HFFc6 (cell line): Measurements from ENCODE around the gene CSNK2B. TPM values are rescaled to one million over a fixed set of nuclear protein-coding genes. Genes with fewer than 3 reads are reported as not detected.
A peak's percentile ranks its signal among the peaks of the same experiment; 100 is the strongest.

Experiments
- DNase-seq: peaks from one replicate; pipeline ENCODE4 v3.0.0-alpha.2; 2018
- H3K27ac Mint-ChIP-seq: 2 replicates; pipeline ENCODE4 v1.8.0; 2020; ENCODE audit warnings: mild to moderate bottlenecking, mixed read lengths
- H3K27me3 Mint-ChIP-seq: 2 replicates; pipeline ENCODE4 v1.8.0; 2021; ENCODE audit warnings: mild to moderate bottlenecking, moderate library complexity, mixed read lengths; ENCODE audit not compliant: insufficient read depth
- H3K36me3 Mint-ChIP-seq: 2 replicates; pipeline ENCODE4 v1.8.0; 2021; ENCODE audit warnings: low read depth, mixed read lengths
- H3K4me1 Mint-ChIP-seq: 2 replicates; pipeline ENCODE4 v1.8.0; 2020; ENCODE audit warnings: low read depth, mixed read lengths
- H3K4me3 Mint-ChIP-seq: 2 replicates; pipeline ENCODE4 v1.8.0; 2020; ENCODE audit warnings: mild to moderate bottlenecking, moderate library complexity, mixed read lengths
- H3K9me3 Mint-ChIP-seq: 2 replicates; pipeline ENCODE4 v1.8.0; 2020; ENCODE audit warnings: mild to moderate bottlenecking, mixed read lengths
- CTCF ChIP-seq: fragments of 200-600 bp; sonication (generic); IDR thresholded peaks from 2 replicates; pipeline ENCODE4 v1.5.0; 2021; ENCODE audit warnings: antibody characterized with exemption, mild to moderate bottlenecking
- total RNA-seq, 6 experiments: library from RNA; stranded (reverse); fragmentation: NEBNext Ultra II Directional; extraction: Animal tissue kit (Norgen Biotek cat#: 25700); gene quantifications; 2 replicates in 1 of 6; 3 replicates in 5 of 6; pipeline ENCODE4 v1.2.3, GENCODE V29; 2021

Gene CSNK2B
- total RNA-seq, 6 experiments from 2014 or later: 200 to 255 (median 225) TPM

GRCh38 chr6:31659649-31660380, 6.1 kb upstream of the CSNK2B start:
- peaks cover 67% of the 10 kb centered on the region for H3K4me1 Mint-ChIP-seq

GRCh38 chr6:31660381-31661261, 5.3 kb upstream of the CSNK2B start, which contains the start of gene C6orf47:
C6orf47 (minus strand) TSS chr6:31660778; CDS start chr6:31659947, 831 bp downstream.
- peak; percentile 13; the same call in 1 of the 2 replicates for TF ChIP-seq CTCF
- Mint-ChIP-seq H3K4me3 (peak within 1 kb of the TSS; percentile 96), H3K27ac (peak within 1 kb of the TSS; percentile 83), H3K27me3 (peaks cover under 1% of the 10 kb centered on the region; the same call in 1 of the 2 replicates), H3K9me3 (no peaks in the 10 kb centered on the region), H3K4me1 (peaks cover 66% of the 10 kb centered on the region), H3K36me3 (peaks cover 40% of the 10 kb centered on the region)
- peak; percentile 52 for DNase-seq

More at GRCh38 chr6:31659649-31660380, 6.1 kb upstream of the CSNK2B start:
- Mint-ChIP-seq H3K36me3 (peaks cover 45% of the 10 kb centered on the region), H3K27me3 (no peaks in the 10 kb centered on the region; the same call in 1 of the 2 replicates), H3K9me3 (no peaks in the 10 kb centered on the region), H3K4me3 (peak overlapping the region; percentile 96), H3K27ac (peak overlapping the region; percentile 83)
- DNase-seq: no peak
- no peak for TF ChIP-seq CTCF

GRCh38 chr6:31661262-31662123, 4.4 kb upstream of the CSNK2B start:
- peak overlapping the region; percentile 79 for H3K27ac Mint-ChIP-seq
- H3K27me3 Mint-ChIP-seq: peaks cover 4% of the 10 kb centered on the region
- no peaks in the 10 kb centered on the region for H3K9me3 Mint-ChIP-seq
- DNase-seq: no peak
- peaks cover 63% of the 10 kb centered on the region for H3K4me1 Mint-ChIP-seq
- H3K36me3 Mint-ChIP-seq: peaks cover 39% of the 10 kb centered on the region
- TF ChIP-seq CTCF: no peak
- peak overlapping the region; percentile 96 for H3K4me3 Mint-ChIP-seq

GRCh38 chr6:31662124-31662723, 3.7 kb upstream of the CSNK2B start:
- Mint-ChIP-seq H3K4me3 (peak overlapping the region; percentile 39; the same call in 1 of the 2 replicates), H3K9me3 (no peaks in the 10 kb centered on the region), H3K27ac (peak overlapping the region; percentile 8; the same call in 1 of the 2 replicates), H3K27me3 (peaks cover 4% of the 10 kb centered on the region), H3K36me3 (peaks cover 42% of the 10 kb centered on the region), H3K4me1 (peaks cover 69% of the 10 kb centered on the region)
- no peak for DNase-seq
- TF ChIP-seq CTCF: no peak
